G401 (cell line): Measurements from ENCODE around the gene BIVM. TPM values are rescaled to one million over a fixed set of nuclear protein-coding genes. Genes with fewer than 3 reads are reported as not detected.

Experiments used
- DNase-seq: peaks from one replicate; pipeline ENCODE4 v3.0.0-alpha.2; 2015; ENCODE audit warnings: low spot score
- in situ Hi-C: cut with HindIII; loops from 2 replicates; pipeline ENCODE4 v1.10.0; 2016; ENCODE audit warnings: low sequenced_read_pairs, mixed read lengths
- total RNA-seq: library from RNA; depleted of rRNA; stranded (reverse); fragments of >200 nt; shearing (Covaris generic); gene quantifications from 2 replicates; pipeline ENCODE4 v1.2.3, GENCODE V29; 2014

Gene BIVM
- total RNA-seq, 1 experiment from 2014 or later: 20.0 TPM

DNA sequence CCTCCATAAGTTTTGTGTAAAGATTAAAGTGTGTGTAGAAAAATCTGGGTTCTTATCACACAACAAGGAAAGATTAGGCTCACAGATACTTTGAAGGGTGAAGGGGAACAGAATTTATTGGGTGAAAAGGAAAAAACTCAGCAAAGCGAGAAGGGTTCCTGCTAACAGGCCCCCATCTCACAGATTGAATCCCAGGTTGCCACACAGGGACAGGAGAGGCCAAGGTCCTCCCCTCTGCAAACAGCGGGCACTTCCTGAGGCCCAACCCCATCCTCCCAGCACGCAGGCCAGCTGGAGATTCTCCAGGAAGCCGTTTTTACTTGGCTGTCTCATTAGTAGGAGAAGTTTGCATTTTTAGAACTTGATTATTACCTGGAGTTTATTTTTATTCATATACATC is 31.7 kb downstream of the BIVM start:
- no peak for DNase-seq
- in situ Hi-C loops: no loop called here

- no peak for DNase-seq
- in situ Hi-C loops: no loop called here
These were observed 37.6 kb downstream of the BIVM start for GRCh38 chr13:102836471-102836870.

- DNase-seq: no peak
- in situ Hi-C loops: no loop called here
These were observed 39.4 kb downstream of the BIVM start for GRCh38 chr13:102838273-102838672.

GRCh38 chr13:102838982-102839381 is 40.1 kb downstream of the BIVM start:
- in situ Hi-C loops: no loop called here

DNA sequence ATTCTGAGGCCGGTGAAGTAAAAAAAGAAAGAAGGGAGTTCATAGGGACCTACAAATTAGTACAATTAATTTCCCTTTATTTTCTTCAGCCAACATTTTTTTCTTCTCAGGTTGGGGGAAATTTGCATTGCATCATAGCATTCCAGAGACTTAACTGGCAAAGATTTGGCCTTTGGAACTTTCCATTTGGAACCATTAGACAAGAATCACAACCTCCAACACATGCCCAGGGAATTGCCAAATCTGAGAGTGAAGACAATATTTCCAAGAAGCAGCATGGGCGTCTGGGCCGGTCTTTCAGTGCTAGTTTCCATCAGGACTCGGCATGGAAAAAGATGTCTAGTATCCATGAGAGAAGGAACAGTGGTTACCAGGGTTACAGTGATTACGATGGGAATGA is 40.5 kb downstream of the BIVM start:
- in situ Hi-C loops: no loop called here
- DNase-seq: no peak

More at GRCh38 chr13:102838982-102839381, 40.1 kb downstream of the BIVM start:
- no peak for DNase-seq

- no peak for DNase-seq
- in situ Hi-C loops: no loop called here
These were observed 46.3 kb downstream of the BIVM start for GRCh38 chr13:102845289-102845629.

DNA sequence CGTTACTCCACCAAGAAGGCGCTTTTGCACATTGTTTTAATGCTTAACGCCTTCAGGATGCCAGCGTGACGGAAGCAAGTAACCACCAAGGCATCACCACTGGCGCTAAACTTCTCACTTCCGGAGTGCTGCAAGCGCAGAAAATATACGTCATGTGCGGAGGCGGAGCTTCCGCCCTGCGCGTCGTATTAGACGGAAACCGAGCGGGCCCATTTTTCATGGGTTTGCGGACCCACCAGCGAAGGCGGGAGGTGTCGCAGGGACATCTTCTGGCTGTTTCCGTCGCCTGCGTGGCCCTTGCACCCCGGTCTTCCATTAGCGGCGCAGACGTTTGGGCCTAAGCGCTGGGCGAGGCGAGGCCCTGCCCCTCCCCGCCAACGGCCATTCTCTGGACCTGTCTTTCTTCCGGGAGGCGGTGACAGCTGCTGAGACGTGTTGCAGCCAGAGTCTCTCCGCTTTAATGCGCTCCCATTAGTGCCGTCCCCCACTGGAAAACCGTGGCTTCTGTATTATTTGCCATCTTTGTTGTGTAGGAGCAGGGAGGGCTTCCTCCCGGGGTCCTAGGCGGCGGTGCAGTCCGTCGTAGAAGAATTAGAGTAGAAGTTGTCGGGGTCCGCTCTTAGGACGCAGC is 46.8 kb downstream of the BIVM start, which contains the start of gene ERCC5:
Gene ERCC5 (plus strand): TSS at position 403 of the 631 bp plus-strand sequence. CDS start 235 bp downstream, outside the sequence.
- in situ Hi-C loops: no loop called here
- DNase-seq: peak; percentile 94

- in situ Hi-C loops: no loop called here
- DNase-seq: peak; percentile 50
These were observed 47.5 kb downstream of the BIVM start for GRCh38 chr13:102846261-102847015.

DNA sequence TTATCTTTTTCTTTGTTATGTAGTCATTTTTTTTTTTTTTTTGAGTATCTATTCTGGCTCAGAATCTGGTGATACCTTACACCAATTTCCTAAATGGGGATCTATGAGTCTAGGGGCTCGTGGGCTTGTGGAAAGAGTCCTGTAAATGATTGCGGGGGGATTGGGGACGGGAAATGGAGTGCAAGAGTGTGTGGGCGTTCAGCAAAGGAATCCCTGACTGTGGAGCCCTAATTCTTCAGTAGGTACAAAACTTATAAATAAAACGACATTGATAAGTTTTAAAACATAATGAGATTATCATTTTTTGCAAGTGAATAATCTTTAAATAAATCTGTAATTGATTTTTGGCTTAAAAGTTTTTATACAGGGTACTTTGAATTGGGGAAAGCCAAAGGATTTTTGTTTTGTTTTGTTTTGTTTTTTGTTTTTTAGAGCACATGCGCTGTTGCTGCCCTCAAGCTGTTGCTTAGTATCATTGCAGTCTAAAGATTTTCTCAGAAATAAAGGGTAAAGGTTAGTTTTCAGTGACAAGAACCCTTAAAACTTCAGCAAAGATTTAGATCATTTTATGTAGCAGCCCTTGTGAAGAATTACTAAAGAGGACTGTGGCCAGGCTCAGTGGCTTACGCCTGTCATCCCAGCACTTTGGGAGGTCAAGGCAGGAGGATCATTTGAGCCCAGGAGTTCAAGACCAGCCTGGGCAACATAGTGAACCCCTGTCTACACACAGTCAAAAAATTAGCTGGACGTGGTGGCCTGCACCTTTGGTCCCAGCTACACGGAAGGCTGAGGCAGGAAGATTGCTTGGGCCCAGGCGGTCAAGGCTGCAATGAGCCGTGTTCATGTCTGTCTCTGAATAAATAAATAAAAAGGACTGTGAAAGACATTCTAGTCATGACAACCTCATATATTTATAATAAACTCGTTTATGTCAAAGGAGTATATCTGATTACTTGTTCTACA is 48.6 kb downstream of the BIVM start:
- in situ Hi-C loops: no loop called here
- peak; percentile 67 for DNase-seq

GRCh38 chr13:102848956-102849355 is 50.0 kb downstream of the BIVM start:
- DNase-seq: no peak
- in situ Hi-C loops: no loop called here

DNA sequence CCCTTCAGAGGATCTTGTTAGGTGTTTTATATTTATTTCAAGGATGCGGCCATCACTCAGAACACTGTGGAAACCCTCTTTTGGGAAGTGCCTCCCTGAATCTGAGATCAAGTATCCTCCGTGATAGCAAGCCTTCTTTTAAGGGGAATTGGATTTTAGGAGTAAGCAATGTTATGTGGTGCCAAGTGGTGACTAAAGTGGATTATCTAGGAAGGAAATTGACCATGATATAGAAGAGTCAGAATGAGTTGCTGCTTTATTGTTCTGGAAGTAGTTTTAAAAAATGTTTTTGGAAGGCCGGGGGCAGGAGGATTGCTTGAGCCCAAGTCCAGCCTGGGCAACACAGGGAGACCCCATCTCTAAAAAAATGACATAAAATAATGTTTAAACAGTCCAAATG is 53.6 kb downstream of the BIVM start:
- no peak for DNase-seq
- in situ Hi-C loops: no loop called here

DNA sequence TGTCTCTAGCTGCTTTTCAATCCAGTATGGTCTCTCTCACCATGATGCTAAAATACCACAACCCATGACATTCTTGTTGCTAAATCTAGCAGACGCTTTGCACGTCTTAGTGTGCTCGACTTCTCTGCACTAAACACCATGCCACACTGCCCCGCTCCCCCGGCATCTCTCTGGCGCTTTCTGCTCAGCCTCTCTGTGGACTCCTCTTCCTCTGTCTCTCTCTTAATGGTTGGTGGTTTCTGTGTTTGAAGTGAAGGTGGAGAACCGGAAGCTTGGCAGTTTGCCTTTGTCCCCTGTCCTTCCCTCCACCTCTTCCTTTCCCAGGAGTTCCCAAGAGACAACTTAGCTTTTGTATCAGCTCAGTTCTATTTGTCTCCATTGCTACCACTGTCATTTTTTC is 55.8 kb downstream of the BIVM start:
- in situ Hi-C loops: no loop called here
- DNase-seq: no peak

DNA sequence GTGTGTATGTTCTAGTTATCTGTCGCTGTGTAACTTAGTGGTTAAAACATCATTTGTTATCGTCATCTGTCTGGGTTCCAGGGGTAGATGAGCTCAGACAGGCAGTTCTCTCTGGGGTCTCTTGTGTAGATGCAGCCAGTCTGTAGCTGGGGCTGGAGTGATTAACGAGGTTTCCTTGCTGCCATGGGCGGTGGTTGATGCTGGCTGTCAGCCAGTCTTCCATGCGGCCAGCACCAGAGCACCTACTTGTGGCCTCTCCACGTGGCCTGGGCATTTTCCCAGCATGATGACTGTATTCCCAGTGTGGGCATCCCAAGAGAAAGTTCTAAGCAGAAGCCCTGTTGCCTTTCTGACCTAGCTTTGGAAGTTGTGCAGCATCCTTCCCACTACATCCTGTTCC is 57.6 kb downstream of the BIVM start:
- in situ Hi-C loops: no loop called here
- no peak for DNase-seq

GRCh38 chr13:102862624-102863210 is 63.8 kb downstream of the BIVM start:
- in situ Hi-C loops: no loop called here
- no peak for DNase-seq

DNA sequence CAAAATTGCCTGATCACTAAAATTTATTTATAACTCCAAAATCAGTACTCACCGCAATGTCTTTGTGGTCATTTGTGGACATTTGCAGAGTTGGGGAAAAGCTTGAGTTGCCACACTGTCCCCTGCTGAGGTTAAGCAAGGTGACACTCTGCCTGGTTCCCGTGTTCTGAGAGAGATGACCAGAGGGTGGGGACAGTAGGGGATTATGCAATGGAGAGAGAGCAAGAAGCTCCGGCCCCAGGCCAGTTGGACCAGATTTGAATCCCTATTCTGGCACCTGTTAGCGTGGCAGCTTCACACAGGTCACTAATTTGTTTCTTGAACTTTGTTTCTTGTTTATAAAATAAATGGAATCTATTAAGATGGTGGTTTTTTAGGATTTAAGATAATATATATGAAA is 64.7 kb downstream of the BIVM start:
- in situ Hi-C loops: no loop called here
- peak; percentile 79 for DNase-seq

GRCh38 chr13:102868366-102868936 is 69.5 kb downstream of the BIVM start:
- in situ Hi-C loops: no loop called here
- DNase-seq: no peak

DNA sequence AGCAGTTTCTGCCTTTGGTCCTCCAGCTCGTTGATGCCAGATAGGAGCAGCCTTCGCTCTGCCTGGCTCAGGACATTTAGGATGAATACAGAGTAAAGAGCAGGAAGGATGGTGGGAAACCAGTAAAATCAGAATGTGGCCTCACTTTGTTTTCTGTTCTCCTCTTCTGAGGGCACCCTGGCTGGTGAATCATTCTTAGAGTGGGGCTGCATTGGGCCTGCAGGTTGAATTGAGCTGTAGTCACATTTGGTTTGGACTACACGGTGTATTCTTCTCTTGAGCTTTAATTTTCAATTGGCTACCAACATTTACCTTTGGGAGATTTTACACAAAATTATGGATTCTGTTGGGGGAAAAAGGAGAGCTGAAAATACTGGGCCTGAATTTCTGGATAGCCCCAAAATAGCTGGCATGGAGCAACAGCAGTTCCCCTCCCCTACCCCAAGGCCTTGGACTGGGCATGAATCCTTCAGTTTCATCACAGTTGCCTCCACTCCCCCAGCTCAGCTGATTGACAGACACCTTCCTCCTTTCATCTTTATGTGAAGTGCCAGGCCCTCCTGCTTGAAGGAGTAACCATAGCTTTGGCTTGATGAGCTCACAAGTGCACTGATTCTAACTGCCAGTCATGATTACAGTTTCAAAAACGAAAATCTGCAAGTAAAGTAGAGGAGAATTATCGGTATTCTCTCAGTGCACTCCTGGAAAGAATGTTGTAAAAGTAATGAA is 71.2 kb downstream of the BIVM start:
- no peak for DNase-seq

DNA sequence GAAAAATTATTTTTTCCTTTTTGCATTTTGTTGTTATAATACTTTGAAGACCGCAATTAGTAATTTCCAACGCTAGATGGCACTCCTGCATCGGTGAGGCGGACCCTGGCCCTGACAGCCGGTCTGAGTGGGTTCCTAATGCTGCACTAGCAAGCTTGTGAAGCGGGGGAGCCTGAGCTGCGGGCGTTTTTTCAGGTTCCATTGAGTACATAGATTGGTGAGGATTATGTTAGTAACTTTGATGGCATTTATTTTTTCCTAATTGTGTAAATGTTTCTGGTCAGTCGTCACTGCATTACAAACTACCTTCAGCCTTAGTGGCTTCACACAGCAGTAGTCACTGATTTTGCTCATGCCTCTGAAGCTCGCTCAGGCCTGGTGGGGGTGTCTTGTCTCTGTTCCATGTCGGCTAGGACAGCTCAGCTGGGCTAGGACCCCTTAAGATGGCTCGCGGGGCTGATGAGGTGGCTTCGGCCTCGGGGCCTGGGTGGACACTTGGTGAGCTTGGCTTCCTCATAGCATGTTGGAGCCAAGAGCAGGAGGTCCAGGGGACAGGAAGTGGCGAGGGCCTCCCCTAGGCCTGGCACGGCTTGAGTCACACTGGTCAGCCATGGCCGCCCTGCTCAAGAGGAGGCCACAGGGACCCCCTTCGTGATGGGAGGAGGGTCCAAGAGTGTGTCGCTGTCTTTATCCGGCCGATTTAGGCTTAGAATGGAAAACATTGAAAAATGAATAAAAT is 71.9 kb downstream of the BIVM start:
- in situ Hi-C loops: no loop called here
- DNase-seq: peak; percentile 92

More for the DNA sequence above, 71.2 kb downstream of the BIVM start:
- in situ Hi-C loops: no loop called here
